H1 (cell line): ENCODE data around the gene DLX5. TPM values are rescaled to one million over a fixed set of nuclear protein-coding genes. Genes with fewer than 3 reads are reported as not detected.

Experiments used
- ASH2L ChIP-seq: fragments of 200-600, 300-600 bp; sonication (generic); IDR thresholded peaks from one replicate; pipeline ENCODE4 v1.7.1; 2017; ENCODE audit warnings: low read length
- CHD1 ChIP-seq: IDR thresholded peaks from 2 replicates; pipeline ENCODE4 v1.6.1; 2012; ENCODE audit warnings: low read depth, low read length, improper control_type of control experiment
- CREB1 ChIP-seq: IDR thresholded peaks from 2 replicates; pipeline ENCODE4 v1.6.1; 2012; ENCODE audit warnings: inconsistent platforms
- KDM1A ChIP-seq: fragments of 200-600, 300-600 bp; sonication (generic); IDR thresholded peaks from 2 replicates; pipeline ENCODE4 v1.7.1; 2016; ENCODE audit warnings: mild to moderate bottlenecking, low read length, borderline replicate concordance
- KDM4A ChIP-seq: IDR thresholded peaks from one replicate; pipeline ENCODE4 v1.7.1; 2012; ENCODE audit warnings: low read depth, mild to moderate bottlenecking, moderate library complexity, low read length, inconsistent platforms; ENCODE audit not compliant: severe bottlenecking
- POLR2A ChIP-seq, 2 experiments: IDR thresholded peaks; 1 replicate in 1 of 2; 2 replicates in 1 of 2; pipeline ENCODE4 v1.6.1; 2011; ENCODE audit warnings: low read depth in 2 of 2, low read length in 2 of 2, mild to moderate bottlenecking in 2 of 2; ENCODE audit errors: control extremely low read depth in 1 of 2
- RAD21 ChIP-seq, 2 experiments: IDR thresholded peaks in 1 of 2; conservative IDR thresholded peaks in 1 of 2; 2 replicates each; pipeline ENCODE4 v1.6.1; 2011; ENCODE audit warnings: low read depth in 2 of 2, low read length in 2 of 2, improper control_type of control experiment in 1 of 2, inconsistent platforms in 1 of 2, mild to moderate bottlenecking in 1 of 2, moderate library complexity in 1 of 2
- SP1 ChIP-seq: IDR thresholded peaks from 2 replicates; pipeline ENCODE4 v1.6.1; 2011; ENCODE audit warnings: low read depth, low read length
- SP2 ChIP-seq: IDR thresholded peaks from 2 replicates; pipeline ENCODE4 v1.6.1; 2012; ENCODE audit warnings: mild to moderate bottlenecking, low read length, inconsistent platforms
- TAF1 ChIP-seq: IDR thresholded peaks from 2 replicates; pipeline ENCODE4 v1.6.1; 2011; ENCODE audit warnings: mild to moderate bottlenecking, low read depth, low read length
- TAF7 ChIP-seq: optimal IDR thresholded peaks from 2 replicates; pipeline ENCODE3; 2011; ENCODE audit warnings: low read depth, mild to moderate bottlenecking, inconsistent platforms, low read length, moderate library complexity, borderline replicate concordance
- YY1 ChIP-seq: IDR thresholded peaks from 2 replicates; pipeline ENCODE4 v1.6.1; 2011; ENCODE audit warnings: low read depth, mild to moderate bottlenecking, low read length
- polyA plus RNA-seq, 7 experiments: library from polyadenylated mRNA; depleted of rRNA in 3 of 7; stranded (reverse) in 5 of 7; unstranded in 2 of 7; fragments of >200 nt in 5 of 7; fragments of 200-250 nt in 2 of 7; gene quantifications; 1 replicate in 5 of 7; 2 replicates in 1 of 7; 4 replicates in 1 of 7; pipeline versions ENCODE4 v1.2.1 to v1.2.3, GENCODE V29; 2011 to 2013; ENCODE audit warnings: missing spikeins in 2 of 7, mixed read lengths in 2 of 7
- total RNA-seq: library from RNA; stranded (reverse); fragmentation: NEBNext Ultra II Directional; extraction: Animal tissue kit (Norgen Biotek cat#: 25700); gene quantifications from 2 replicates; pipeline ENCODE4 v1.2.1, GENCODE V29; 2021
- TF ChIP-seq, protein P1 (sequence below): IDR thresholded peaks from 2 replicates; pipeline ENCODE4 v1.6.1; 2012; ENCODE audit warnings: inconsistent platforms

The DLX5 gene
- total and polyA plus RNA-seq, 2 of the 8 experiments (the other 6 are each of a cell fraction or from before 2014, with no cell fraction given), result not detected

DNA sequence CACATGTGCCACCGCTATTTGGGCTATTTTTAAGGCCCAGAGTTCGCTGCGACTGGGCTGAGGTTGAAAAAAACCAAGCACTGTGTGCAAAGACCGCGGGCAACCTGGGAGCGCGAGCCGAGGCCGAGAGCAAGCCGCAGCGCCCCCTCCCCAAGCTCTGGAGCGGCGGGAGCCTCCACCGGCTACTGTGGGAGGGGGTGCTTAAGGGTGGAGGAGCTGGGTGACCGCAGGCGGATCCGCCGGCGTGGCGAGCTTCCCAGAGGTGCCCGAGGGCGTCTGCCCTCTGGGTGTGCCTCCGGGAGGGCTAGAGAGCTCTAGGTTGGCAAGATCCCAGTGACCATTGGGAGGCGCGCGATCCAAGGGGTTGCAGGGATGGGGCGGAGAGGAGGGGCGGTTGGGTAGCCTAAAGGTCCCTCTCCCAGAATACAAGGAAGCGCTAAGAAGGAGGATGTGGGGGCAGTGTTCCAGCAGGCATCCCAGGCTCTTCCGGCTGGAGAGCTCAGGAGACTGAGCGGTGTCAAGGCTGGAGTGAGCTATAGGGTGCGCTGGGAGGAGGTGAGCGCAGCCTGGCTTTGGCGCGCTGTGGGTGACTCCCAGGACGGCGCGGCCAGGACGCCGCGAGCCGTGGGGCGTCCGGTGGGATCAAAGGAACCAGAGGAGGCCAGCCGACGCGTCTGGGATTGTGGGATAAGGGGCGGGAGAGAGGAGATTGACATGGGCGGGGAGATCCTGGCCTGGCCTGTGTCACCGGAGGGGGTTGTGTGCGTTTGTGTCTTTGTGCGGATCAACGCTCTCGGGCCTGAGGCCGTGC, 8.0 kb downstream of the DLX5 start (continued):
- TF ChIP-seq KDM4A (peak; percentile 78), KDM1A (no peak), POLR2A (IDR thresholded peaks at IDR 0.05; ENCODE audit: control extremely low read depth in 1 of 2, low read depth in 2 of 2, low read length in 2 of 2) (no peak), YY1 (0 out of 2 replicates have a peak, but pooled peaks have one; percentile 46), TAF1 (0 out of 2 replicates have a peak, but pooled peaks have one; percentile 30), SP1 (0 out of 2 replicates have a peak, but pooled peaks have one; percentile 15), RAD21 (IDR thresholded peaks at IDR 0.05 in 1 of 2, conservative IDR thresholded peaks at IDR 0.05 in 1 of 2; ENCODE audit: low read depth in 2 of 2, low read length in 2 of 2) (peak; percentile 62 to 70), SP2 (no peak), TAF7 (peak; percentile 27), CHD1 (no peak; the same call in 1 of the 2 replicates), CREB1 (peak; percentile 33), ASH2L (peak; percentile 57)
- TF ChIP-seq, protein P1, sequence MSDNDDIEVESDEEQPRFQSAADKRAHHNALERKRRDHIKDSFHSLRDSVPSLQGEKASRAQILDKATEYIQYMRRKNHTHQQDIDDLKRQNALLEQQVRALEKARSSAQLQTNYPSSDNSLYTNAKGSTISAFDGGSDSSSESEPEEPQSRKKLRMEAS, result 0 out of 2 replicates have a peak, but pooled peaks have one; percentile 22
